HepG2 (cell line): ENCODE data around the gene INO80B. TPM values are rescaled to one million over a fixed set of nuclear protein-coding genes. Genes with fewer than 3 reads are reported as not detected.

Source experiments
- ARID2 ChIP-seq: sonication (generic); formaldehyde crosslinking; IDR thresholded peaks from 2 replicates; pipeline ENCODE4 v1.8.1; 2022; ENCODE audit warnings: mild to moderate bottlenecking, missing genetic modification reagents, borderline replicate concordance
- ARID3A ChIP-seq: IDR thresholded peaks from 2 replicates; pipeline ENCODE4 v1.6.1; 2012; ENCODE audit warnings: low read depth, low read length, improper control_type of control experiment
- ELF3 ChIP-seq: IDR thresholded peaks from 2 replicates; pipeline ENCODE4 v1.6.1; 2016; ENCODE audit warnings: missing genetic modification reagents, missing compliant biosample characterization
- ETS1 ChIP-seq: sonication (generic); formaldehyde crosslinking; IDR thresholded peaks from 2 replicates; pipeline ENCODE4 v1.4.0; 2020; ENCODE audit warnings: missing genetic modification reagents
- JARID2 ChIP-seq: sonication (generic); formaldehyde crosslinking; IDR thresholded peaks from 2 replicates; pipeline ENCODE4 v1.8.1; 2023; ENCODE audit warnings: missing genetic modification reagents, inconsistent platforms; ENCODE audit not compliant: insufficient replicate concordance
- MEIS1 ChIP-seq: sonication (generic); formaldehyde crosslinking; IDR thresholded peaks from 2 replicates; pipeline ENCODE4 v1.9.0; 2021; ENCODE audit warnings: mild to moderate bottlenecking, missing genetic modification reagents, moderate library complexity, borderline replicate concordance
- SNRNP70 ChIP-seq: fragments of 200-400 bp; formaldehyde crosslinking; IDR thresholded peaks from 2 replicates; pipeline ENCODE4 v1.6.1; 2017; ENCODE audit warnings: mild to moderate bottlenecking, low read depth, low read length, moderate library complexity
- SRSF4 ChIP-seq: fragments of 200-400 bp; formaldehyde crosslinking; IDR thresholded peaks from one replicate; pipeline ENCODE4 v1.6.1; 2018; ENCODE audit warnings: mild to moderate bottlenecking, low read depth, low read length, moderate library complexity; ENCODE audit not compliant: poor library complexity, severe bottlenecking
- THAP8 ChIP-seq: sonication (generic); formaldehyde crosslinking; IDR thresholded peaks from 2 replicates; pipeline ENCODE4 v1.5.1; 2020; ENCODE audit warnings: missing genetic modification reagents, mild to moderate bottlenecking, borderline replicate concordance
- ZNF484 ChIP-seq: sonication (generic); formaldehyde crosslinking; IDR thresholded peaks from 2 replicates; pipeline ENCODE4 v1.5.1; 2020; ENCODE audit warnings: mild to moderate bottlenecking, low read depth, missing genetic modification reagents, borderline replicate concordance
- ZNF512B ChIP-seq: sonication (generic); formaldehyde crosslinking; IDR thresholded peaks from 2 replicates; pipeline ENCODE4 v1.5.1; 2020; ENCODE audit warnings: missing genetic modification reagents, mild to moderate bottlenecking, borderline replicate concordance
- ZNF572 ChIP-seq: sonication (generic); formaldehyde crosslinking; IDR thresholded peaks from 2 replicates; pipeline ENCODE4 v1.5.1; 2020; ENCODE audit warnings: mild to moderate bottlenecking, missing genetic modification reagents
- ZNF770 ChIP-seq: sonication (generic); formaldehyde crosslinking; IDR thresholded peaks from 2 replicates; pipeline ENCODE4 v1.5.0; 2020; ENCODE audit warnings: mild to moderate bottlenecking, missing genetic modification reagents
- ZNF780A ChIP-seq: sonication (generic); formaldehyde crosslinking; IDR thresholded peaks from 2 replicates; pipeline ENCODE4 v1.8.0; 2022; ENCODE audit warnings: mild to moderate bottlenecking, missing genetic modification reagents, moderate library complexity
- polyA plus RNA-seq, 8 experiments: library from polyadenylated mRNA; depleted of rRNA in 3 of 8; stranded (reverse) in 7 of 8; unstranded in 1 of 8; fragments of >200 nt; fragmentation: Illumina TruSeq in 4 of 8; extraction: Trizol in 4 of 8; gene quantifications; 2 replicates each; pipeline versions ENCODE4 v1.2.1 to v1.2.3, GENCODE V29; 2011 to 2016; ENCODE audit warnings: low read depth in 4 of 8, missing spikeins in 1 of 8, mixed read lengths in 1 of 8; ENCODE audit not compliant: insufficient read depth in 1 of 8
- total RNA-seq, 5 experiments: library from RNA; depleted of rRNA; stranded (reverse); fragments of >200 nt; fragmentation: Illumina TruSeq; extraction: Trizol; gene quantifications; 2 replicates each; pipeline ENCODE4 v1.2.3, GENCODE V29; 2016; ENCODE audit warnings: low read depth in 1 of 5
- TF ChIP-seq, protein P1 (sequence below): sonication (generic); formaldehyde crosslinking; IDR thresholded peaks from 2 replicates; pipeline ENCODE4 v1.5.1; 2020; ENCODE audit warnings: mild to moderate bottlenecking, moderate library complexity, missing genetic modification reagents
- TF ChIP-seq, protein P2 (sequence below): sonication (generic); formaldehyde crosslinking; IDR thresholded peaks from 2 replicates; pipeline ENCODE4 v1.4.0; 2020; ENCODE audit warnings: mild to moderate bottlenecking, missing genetic modification reagents

Gene INO80B
- total and polyA plus RNA-seq, 2 of the 13 experiments (the other 11 are each of a cell fraction or from before 2014, with no cell fraction given), result 6.2 to 14.5 TPM

DNA sequence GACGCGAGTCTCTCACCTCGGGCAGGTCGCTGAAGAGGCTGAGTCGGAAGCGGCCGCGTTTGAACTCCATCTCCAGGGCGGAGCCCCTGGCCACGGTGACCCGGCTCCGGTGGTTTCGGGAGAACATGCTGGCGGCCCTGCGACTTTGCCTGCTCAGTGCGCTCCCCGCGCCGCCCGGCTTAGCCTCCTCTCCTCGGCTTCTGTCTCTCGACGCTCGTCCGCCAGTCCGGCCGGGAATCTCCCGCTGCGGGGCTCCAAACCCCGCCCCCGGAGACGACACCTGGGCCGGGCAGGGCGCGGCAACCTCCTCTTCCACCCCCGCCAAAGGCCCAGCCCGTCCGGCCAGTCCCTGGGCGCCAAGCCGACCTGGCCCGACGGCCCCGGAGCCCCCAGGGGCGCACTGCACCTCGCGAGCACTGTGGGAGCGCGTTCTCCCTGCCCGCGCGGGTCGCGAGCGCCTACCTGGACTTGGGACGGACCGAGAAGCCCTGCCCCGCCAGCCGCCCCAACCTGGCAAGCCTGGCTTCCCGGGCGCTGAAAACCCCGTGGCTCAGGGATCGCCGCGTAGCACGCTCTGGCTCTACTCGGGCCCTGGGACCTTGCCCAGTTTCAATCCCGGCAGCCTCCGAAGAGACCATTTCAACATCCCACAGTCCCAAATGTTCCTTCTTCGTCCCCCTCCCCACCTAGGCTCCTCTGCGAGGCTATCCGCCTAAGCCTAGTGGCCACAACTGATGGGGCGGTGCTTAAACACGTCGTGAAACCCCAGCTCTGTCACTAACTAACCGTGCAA lies 13.0 kb upstream of the INO80B start, which contains the start of gene RTKN (continued):
- peak; percentile 66; the same call in 1 of the 2 replicates for TF ChIP-seq ETS1
- TF ChIP-seq, protein P1, sequence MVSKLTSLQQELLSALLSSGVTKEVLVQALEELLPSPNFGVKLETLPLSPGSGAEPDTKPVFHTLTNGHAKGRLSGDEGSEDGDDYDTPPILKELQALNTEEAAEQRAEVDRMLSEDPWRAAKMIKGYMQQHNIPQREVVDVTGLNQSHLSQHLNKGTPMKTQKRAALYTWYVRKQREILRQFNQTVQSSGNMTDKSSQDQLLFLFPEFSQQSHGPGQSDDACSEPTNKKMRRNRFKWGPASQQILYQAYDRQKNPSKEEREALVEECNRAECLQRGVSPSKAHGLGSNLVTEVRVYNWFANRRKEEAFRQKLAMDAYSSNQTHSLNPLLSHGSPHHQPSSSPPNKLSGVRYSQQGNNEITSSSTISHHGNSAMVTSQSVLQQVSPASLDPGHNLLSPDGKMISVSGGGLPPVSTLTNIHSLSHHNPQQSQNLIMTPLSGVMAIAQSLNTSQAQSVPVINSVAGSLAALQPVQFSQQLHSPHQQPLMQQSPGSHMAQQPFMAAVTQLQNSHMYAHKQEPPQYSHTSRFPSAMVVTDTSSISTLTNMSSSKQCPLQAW (CRISPR knock-in tag), result peak; percentile 97
- no peak; the same call in 1 of the 2 replicates for TF ChIP-seq ZNF572 (CRISPR knock-in tag)
- TF ChIP-seq ARID3A, result no peak
- TF ChIP-seq, protein P2, sequence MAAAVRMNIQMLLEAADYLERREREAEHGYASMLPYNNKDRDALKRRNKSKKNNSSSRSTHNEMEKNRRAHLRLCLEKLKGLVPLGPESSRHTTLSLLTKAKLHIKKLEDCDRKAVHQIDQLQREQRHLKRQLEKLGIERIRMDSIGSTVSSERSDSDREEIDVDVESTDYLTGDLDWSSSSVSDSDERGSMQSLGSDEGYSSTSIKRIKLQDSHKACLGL (CRISPR knock-in tag), result peak; percentile 85; the same call in 1 of the 2 replicates
- TF ChIP-seq SRSF4, result no peak
- TF ChIP-seq JARID2 (CRISPR knock-in tag), result peak; percentile 38
- no peak for TF ChIP-seq ZNF484 (CRISPR knock-in tag)
- TF ChIP-seq SNRNP70, result no peak
- TF ChIP-seq ELF3, result peak; percentile 61
- peak; percentile 47; the same call in 1 of the 2 replicates for TF ChIP-seq ZNF770 (CRISPR knock-in tag)
- 0 out of 2 replicates have a peak, but pooled peaks have one; percentile 40 for TF ChIP-seq MEIS1 (CRISPR knock-in tag)
- peak; percentile 43; the same call in 1 of the 2 replicates for TF ChIP-seq ZNF512B
- no peak for TF ChIP-seq ZNF780A (CRISPR knock-in tag)
- TF ChIP-seq ARID2 (CRISPR knock-in tag), result peak; percentile 82; the same call in 1 of the 2 replicates
- TF ChIP-seq THAP8 (CRISPR knock-in tag), result peak; percentile 67
